GM21367 (cell line): ENCODE results near the gene PRSS35.
"Not testable (repeated sequence)": the region's sequence is repeated elsewhere in the genome, so short reads cannot be mapped to it uniquely, and the experiment has no call there.

Experiments used
- ATAC-seq: cut with Tn5 transposase; IDR thresholded peaks from one replicate; pipeline ENCODE4 v1.9.1; 2021; ENCODE audit not compliant: unreplicated experiment

The PRSS35 gene, protein sequence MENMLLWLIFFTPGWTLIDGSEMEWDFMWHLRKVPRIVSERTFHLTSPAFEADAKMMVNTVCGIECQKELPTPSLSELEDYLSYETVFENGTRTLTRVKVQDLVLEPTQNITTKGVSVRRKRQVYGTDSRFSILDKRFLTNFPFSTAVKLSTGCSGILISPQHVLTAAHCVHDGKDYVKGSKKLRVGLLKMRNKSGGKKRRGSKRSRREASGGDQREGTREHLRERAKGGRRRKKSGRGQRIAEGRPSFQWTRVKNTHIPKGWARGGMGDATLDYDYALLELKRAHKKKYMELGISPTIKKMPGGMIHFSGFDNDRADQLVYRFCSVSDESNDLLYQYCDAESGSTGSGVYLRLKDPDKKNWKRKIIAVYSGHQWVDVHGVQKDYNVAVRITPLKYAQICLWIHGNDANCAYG

DNA sequence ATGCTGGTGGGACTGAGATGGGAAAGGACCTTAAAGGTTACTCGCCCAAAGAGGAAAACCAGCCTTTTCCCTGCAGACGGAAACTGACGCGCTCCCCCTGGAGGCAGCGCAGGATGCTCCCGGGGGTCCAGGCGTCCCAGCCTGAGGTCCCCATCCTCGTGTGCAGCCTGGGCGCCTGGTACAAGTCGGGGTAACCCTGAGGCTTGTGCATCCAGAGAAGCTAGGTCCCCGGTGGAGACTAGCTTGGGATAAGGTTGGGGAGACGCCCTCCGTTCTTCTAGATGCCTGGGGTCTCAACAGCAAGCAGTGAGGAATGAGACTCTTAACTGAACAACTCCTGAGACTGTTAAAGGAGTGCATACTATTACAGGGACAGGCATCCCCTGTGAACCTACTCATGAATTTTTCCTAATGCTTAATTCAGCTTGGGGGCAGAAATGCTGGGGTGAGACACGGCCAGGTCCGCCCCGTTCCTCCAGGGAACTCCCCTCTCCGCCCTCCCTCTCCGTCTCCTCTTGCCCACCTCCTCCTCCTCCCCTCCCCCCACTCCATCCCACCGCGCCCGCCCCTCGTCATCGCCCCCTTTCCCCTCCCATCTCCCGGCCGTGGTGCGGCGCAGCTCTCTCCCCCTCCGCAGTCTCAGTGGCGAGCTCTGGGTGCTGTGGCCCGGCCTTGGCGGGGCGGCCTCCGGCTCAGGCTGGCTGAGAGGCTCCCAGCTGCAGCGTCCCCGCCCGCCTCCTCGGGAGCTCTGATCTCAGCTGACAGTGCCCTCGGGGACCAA lies at the start of gene PRSS35:
Gene PRSS35 (plus strand): TSS at position 634 of the 781 bp plus-strand sequence. CDS start 10,908 bp downstream, outside the sequence.
- ATAC-seq, result peak; percentile 53

GRCh38 chr6:83463886-83464285 lies 48.4 kb upstream of the PRSS35 start:
- ATAC-seq, result no peak

GRCh38 chr6:83464381-83465140 lies 47.8 kb upstream of the PRSS35 start:
- ATAC-seq, result no peak

DNA sequence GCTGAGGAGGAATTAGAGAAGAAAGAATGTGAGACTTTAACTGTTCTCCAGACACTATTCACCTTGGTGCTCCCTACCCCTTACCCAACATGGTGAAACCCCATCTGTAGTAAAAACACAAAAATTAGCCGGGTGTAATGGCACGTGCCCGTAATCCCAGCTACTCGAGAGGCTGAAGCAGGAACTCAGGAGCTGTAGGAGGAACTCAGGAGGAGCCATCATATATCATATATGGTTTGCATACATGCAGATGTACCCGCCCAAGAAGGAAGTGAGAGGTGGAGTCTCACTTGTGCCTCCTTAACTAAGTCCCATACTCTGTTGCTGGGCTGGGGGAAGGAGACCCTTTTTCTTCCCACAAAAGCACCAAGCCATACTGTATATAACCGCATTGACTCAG lies 46.0 kb upstream of the PRSS35 start:
- ATAC-seq, result no peak

DNA sequence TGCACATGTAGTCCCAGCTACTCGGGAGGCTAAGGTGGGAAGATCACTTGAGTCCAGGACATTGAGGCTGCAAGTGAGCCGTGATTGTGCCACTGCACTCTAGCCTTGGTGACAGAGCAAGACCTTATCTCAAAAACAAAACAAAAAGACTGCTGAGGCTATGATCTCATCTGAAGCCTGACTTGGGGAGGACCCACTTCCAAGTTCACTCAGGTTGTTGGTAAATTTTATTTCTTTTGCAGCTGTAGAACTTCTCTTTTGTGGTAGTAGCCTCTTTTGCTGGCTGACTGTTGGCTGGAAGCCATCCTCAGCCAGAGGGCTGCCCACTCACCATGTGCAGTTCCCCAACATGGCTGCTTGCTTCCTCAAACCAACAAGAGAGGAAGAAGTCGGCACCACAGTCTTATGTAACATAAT lies 44.7 kb upstream of the PRSS35 start:
- no peak for ATAC-seq

DNA sequence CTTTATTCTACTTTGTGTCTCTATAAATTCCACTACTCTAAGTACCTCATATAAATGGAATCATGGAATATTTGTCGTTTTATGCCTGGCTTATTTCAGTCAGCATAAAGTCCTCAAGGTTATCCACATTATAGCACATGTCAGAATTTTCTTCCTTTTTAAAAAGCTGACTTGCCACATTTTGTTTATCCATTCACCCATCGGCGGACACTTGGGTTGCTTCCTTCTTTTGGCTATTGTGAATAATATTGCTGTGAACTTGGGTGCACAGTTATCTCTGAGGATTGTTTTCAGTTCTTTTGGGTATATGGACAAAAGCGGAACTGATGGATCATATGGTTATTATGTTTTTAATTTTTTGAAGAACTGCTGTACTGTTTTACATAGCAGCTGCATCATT lies 42.3 kb upstream of the PRSS35 start:
- ATAC-seq, result no peak

DNA sequence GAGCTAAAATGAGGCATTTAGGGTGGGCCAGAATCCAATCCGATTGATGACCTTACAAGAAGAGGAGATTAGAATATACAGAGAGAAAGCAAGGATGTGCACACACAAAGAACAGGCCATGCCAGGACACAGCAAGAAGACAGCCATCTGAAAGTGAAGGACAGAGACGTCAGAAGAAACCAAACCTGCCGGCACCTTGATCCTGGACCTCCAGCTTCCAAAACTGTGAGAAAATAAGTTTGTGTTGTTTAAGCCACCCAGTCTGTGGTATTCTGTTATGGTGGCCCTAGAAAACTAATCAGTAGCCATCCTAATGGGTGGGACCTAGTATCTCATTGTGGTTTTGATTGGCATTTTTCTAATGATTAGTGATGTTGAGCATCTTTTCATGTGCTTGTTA lies 41.7 kb upstream of the PRSS35 start:
- ATAC-seq, result no peak

GRCh38 chr6:83472767-83473166 lies 39.6 kb upstream of the PRSS35 start:
- ATAC-seq, result no peak

GRCh38 chr6:83474309-83474708 lies 38.0 kb upstream of the PRSS35 start:
- ATAC-seq, result no peak

DNA sequence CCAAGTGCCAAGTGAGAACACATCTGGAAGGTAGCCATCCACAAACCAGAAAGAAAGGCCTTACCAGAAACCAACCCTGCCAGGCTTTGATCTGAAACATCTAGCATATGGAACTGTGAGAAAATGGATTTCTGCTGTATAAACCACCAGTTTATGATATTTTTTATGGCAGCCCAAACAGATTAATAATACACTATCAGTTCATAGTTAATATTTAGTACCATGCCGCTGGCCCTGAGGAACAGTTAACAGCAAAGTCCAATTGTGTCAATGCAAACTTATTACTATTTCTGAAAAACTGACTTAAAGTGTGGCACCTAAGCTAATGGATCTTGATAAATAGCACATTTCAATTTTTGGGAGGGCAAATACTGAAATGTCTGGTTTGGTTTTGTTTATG lies 35.4 kb upstream of the PRSS35 start:
- ATAC-seq, result no peak

- no peak for ATAC-seq
Measured at GRCh38 chr6:83479389-83479788, 32.9 kb upstream of the PRSS35 start.

GRCh38 chr6:83480470-83480869 lies 31.9 kb upstream of the PRSS35 start:
- ATAC-seq, result no peak

- not testable (repeated sequence) for ATAC-seq
Measured at GRCh38 chr6:83481938-83482337, 30.4 kb upstream of the PRSS35 start.

GRCh38 chr6:83488448-83488847 lies 23.9 kb upstream of the PRSS35 start:
- no peak for ATAC-seq

DNA sequence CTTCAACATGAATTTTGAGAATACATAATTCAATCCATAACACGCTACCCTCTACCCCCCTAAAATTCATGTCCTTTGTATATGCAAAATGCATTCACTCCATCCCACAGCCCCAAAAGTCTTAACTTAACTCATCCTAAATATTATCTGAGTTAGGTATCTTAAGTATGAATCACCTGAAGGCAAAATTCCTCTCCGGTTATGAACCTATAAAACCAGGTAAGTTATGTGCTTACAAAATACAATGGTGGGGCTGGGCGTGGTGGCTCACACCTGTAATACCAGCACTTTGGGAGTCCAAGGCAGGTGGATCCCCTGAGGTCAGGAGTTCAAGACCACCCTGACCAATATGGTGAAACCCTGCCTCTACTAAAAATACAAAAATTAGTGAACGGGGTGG lies 23.5 kb upstream of the PRSS35 start:
- ATAC-seq, result no peak

GRCh38 chr6:83490217-83490807 lies 22.0 kb upstream of the PRSS35 start:
- ATAC-seq, result no peak

GRCh38 chr6:83505356-83505755 lies 7.0 kb upstream of the PRSS35 start:
- no peak for ATAC-seq

DNA sequence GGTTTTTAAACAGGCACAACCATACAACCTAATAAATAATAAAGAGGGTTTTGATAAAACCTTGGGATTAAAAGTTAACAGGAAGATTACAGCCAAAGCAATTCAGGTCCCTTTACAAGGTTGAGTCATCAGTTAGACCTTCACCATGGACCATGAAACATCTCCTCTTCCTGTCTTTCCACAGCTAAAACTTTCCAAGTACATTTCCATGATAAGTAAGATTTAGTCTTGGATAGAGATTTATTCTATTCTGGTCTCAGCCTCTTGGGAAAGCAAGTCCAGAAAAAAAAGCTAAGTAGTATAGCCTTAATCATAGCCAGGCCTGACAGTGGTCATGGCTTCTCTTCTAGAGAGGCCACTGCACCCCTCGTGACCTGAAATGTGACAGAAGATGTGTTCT lies 2.9 kb upstream of the PRSS35 start:
- ATAC-seq, result no peak

DNA sequence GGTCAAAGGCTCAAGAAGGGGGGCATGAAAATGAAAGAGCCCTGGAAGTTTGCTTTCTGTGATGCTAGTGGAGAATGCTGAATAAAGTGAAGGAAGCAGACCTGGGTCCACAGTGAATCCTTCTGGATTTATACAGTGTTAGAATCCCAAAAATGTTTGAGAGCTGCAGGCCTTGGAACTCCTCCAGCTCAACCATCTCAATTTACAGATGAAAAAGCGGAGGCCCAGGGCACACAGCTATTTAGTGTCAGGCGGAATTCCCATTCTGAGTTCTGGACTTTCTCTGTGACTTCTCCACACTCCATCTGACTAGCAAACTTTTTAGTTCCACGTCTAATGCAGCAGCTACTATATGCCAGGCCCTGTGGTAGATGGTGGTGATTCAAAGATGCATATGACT lies 1.5 kb upstream of the PRSS35 start:
- no peak for ATAC-seq

DNA sequence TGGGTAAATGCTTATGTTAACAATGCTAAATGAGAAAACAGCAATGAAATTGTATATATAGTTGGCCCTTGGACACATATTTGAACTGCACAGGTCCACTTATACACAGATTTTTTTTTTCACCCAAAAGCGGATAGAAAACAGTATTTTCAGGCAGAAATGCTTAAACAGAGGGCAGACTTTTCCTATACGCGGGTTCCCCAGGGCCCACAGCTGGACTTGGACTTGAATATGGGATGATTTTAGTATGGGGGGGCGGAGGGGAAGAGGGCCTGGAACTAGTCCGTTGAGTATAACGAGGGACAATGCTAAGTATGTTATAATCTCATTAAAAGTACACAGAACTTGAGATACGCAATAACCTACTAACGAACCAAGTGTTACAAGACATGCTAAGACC lies 1.1 kb upstream of the PRSS35 start:
- no peak for ATAC-seq

DNA sequence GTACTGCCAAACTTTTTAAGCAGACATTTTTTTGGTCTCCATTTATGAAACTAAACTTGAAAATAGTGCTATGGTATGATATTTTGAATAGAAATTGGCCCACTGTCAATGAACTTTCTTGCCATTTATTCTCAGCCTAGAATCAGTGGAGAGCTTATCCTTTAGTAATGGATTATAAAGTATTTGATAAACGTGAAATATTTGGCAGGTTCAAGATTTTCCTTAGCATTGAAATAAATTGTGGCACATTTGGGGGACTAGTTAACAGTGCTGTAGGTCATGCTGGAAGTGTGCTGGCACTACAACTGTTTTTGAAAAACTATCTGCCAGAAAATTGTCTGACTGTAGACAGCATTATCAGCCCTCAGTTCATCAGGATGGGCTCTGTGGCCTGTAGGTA lies 2.1 kb downstream of the PRSS35 start:
- peak; percentile 15 for ATAC-seq
